OCI-LY1 (cell line): ENCODE measurements around the gene PASD1.

Experiments used
- H2AFZ ChIP-seq: fragments of 200-600 bp; sonication (generic), shearing (Covaris generic); 2 replicates; pipeline ENCODE4 v1.6.0; 2014; ENCODE audit warnings: antibody characterized with exemption, mild to moderate bottlenecking, low read length
- H3F3A ChIP-seq: fragments of 200-600 bp; sonication (generic), shearing (Covaris generic); 2 replicates; pipeline ENCODE4 v1.6.0; 2014; ENCODE audit warnings: mild to moderate bottlenecking, antibody characterized with exemption, low read length, moderate library complexity; ENCODE audit not compliant: insufficient read depth
- H3K27ac ChIP-seq: fragments of 200-600 bp; sonication (generic); 2 replicates; pipeline ENCODE4 v1.5.1; 2014; ENCODE audit warnings: low read length, mixed run types, mild to moderate bottlenecking, low read depth; ENCODE audit not compliant: poor library complexity, severe bottlenecking
- H3K27me3 ChIP-seq: fragments of 200-600 bp; sonication (generic); 2 replicates; pipeline ENCODE4 v1.6.0; 2014; ENCODE audit warnings: antibody characterized with exemption, mild to moderate bottlenecking, low read length, moderate library complexity; ENCODE audit not compliant: insufficient read depth
- H3K36me3 ChIP-seq: fragments of 200-600 bp; sonication (generic); 2 replicates; pipeline ENCODE4 v1.6.1; 2014; ENCODE audit warnings: mild to moderate bottlenecking, antibody characterized with exemption, low read length, moderate library complexity, mixed read lengths; ENCODE audit not compliant: insufficient read depth
- H3K4me1 ChIP-seq: fragments of 200-600 bp; sonication (generic); 2 replicates; pipeline ENCODE4 v1.5.1; 2014; ENCODE audit warnings: mild to moderate bottlenecking, low read length, moderate library complexity; ENCODE audit not compliant: insufficient read depth, severe bottlenecking
- H3K4me2 ChIP-seq: fragments of 200-600 bp; sonication (generic), shearing (Covaris generic); 2 replicates; pipeline ENCODE4 v1.6.1; 2014; ENCODE audit warnings: low read length
- H3K4me3 ChIP-seq: fragments of 200-600 bp; sonication (generic); 2 replicates; pipeline ENCODE4 v1.5.1; 2014; ENCODE audit warnings: low read length, low read depth, mild to moderate bottlenecking, mixed read lengths; ENCODE audit not compliant: poor library complexity, severe bottlenecking
- H3K79me2 ChIP-seq: fragments of 200-600 bp; shearing (Covaris generic); 2 replicates; pipeline ENCODE4 v1.6.1; 2016; ENCODE audit warnings: mixed run types, low read length, mixed read lengths; ENCODE audit not compliant: insufficient read depth
- H3K9ac ChIP-seq: fragments of 200-600 bp; sonication (generic), shearing (Covaris generic); 2 replicates; pipeline ENCODE4 v1.6.1; 2014; ENCODE audit warnings: mild to moderate bottlenecking, low read length, mixed read lengths
- H3K9me2 ChIP-seq: fragments of 200-600 bp; sonication (generic), shearing (Covaris generic); 2 replicates; pipeline ENCODE4 v1.6.1; 2014; ENCODE audit warnings: low read depth, mild to moderate bottlenecking, low read length, mixed read lengths
- H3K9me3 ChIP-seq: fragments of 200-600 bp; shearing (Covaris generic); 2 replicates; pipeline ENCODE4 v1.6.1; 2014; ENCODE audit warnings: low read length, mixed read lengths
- H4K20me1 ChIP-seq: fragments of 200-600 bp; sonication (generic), shearing (Covaris generic); 2 replicates; pipeline ENCODE4 v1.6.0; 2016; ENCODE audit warnings: mild to moderate bottlenecking, low read length; ENCODE audit not compliant: insufficient read depth
- EZH2 ChIP-seq: fragments of 200-600 bp; sonication (generic), shearing (Covaris generic); IDR thresholded peaks from 2 replicates; pipeline ENCODE4 v1.8.0; 2017; ENCODE audit warnings: borderline replicate concordance, mixed run types, mild to moderate bottlenecking, antibody characterized with exemption, low read length, moderate library complexity, mixed read lengths
- TF ChIP-seq, protein P1 (sequence below): fragments of 200-600 bp; sonication (generic), shearing (Covaris generic); IDR thresholded peaks from 2 replicates; pipeline ENCODE4 v1.5.1; 2017; ENCODE audit warnings: mild to moderate bottlenecking, antibody characterized with exemption, low read length, moderate library complexity, mixed read lengths

The PASD1 gene

GRCh38 chrX:151688695-151689094 is 125.2 kb downstream of the PASD1 start:
- no peak for TF ChIP-seq EZH2
- TF ChIP-seq, protein P1, sequence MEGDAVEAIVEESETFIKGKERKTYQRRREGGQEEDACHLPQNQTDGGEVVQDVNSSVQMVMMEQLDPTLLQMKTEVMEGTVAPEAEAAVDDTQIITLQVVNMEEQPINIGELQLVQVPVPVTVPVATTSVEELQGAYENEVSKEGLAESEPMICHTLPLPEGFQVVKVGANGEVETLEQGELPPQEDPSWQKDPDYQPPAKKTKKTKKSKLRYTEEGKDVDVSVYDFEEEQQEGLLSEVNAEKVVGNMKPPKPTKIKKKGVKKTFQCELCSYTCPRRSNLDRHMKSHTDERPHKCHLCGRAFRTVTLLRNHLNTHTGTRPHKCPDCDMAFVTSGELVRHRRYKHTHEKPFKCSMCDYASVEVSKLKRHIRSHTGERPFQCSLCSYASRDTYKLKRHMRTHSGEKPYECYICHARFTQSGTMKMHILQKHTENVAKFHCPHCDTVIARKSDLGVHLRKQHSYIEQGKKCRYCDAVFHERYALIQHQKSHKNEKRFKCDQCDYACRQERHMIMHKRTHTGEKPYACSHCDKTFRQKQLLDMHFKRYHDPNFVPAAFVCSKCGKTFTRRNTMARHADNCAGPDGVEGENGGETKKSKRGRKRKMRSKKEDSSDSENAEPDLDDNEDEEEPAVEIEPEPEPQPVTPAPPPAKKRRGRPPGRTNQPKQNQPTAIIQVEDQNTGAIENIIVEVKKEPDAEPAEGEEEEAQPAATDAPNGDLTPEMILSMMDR, result no peak
- no peak overlapping the region for H2AFZ ChIP-seq

GRCh38 chrX:151692825-151693224 is 129.3 kb downstream of the PASD1 start:
- Histone ChIP-seq H4K20me1 (no peaks in the 10 kb centered on the region), H3K27ac (no peak overlapping the region), H3K4me2 (no peak overlapping the region), H3K9me3 (no peaks in the 10 kb centered on the region), H2AFZ (no peak overlapping the region), H3K9me2 (no peaks in the 10 kb centered on the region), H3F3A (no peaks in the 10 kb centered on the region), H3K4me1 (no peaks in the 10 kb centered on the region), H3K36me3 (no peaks in the 10 kb centered on the region), H3K4me3 (no peak overlapping the region), H3K79me2 (no peaks in the 10 kb centered on the region), H3K27me3 (no peaks in the 10 kb centered on the region), H3K9ac (no peak overlapping the region)
- no peak for TF ChIP-seq EZH2
- TF ChIP-seq, protein P1, result no peak

More at GRCh38 chrX:151688695-151689094, 125.2 kb downstream of the PASD1 start:
- Histone ChIP-seq H3K9me2 (no peaks in the 10 kb centered on the region), H3K9ac (no peak overlapping the region), H4K20me1 (no peaks in the 10 kb centered on the region), H3K27me3 (no peaks in the 10 kb centered on the region), H3K9me3 (no peaks in the 10 kb centered on the region), H3K4me2 (no peak overlapping the region), H3K4me1 (no peaks in the 10 kb centered on the region), H3K27ac (no peak overlapping the region), H3K36me3 (no peaks in the 10 kb centered on the region), H3K79me2 (no peaks in the 10 kb centered on the region), H3K4me3 (no peak overlapping the region), H3F3A (no peaks in the 10 kb centered on the region)

GRCh38 chrX:151694121-151694520 is 130.6 kb downstream of the PASD1 start:
- H3K79me2 ChIP-seq, result no peaks in the 10 kb centered on the region
- H3K9me3 ChIP-seq, result no peaks in the 10 kb centered on the region
- H3K36me3 ChIP-seq, result no peaks in the 10 kb centered on the region
- H4K20me1 ChIP-seq, result no peaks in the 10 kb centered on the region
- no peak overlapping the region for H3K27ac ChIP-seq
- H2AFZ ChIP-seq, result no peak overlapping the region
- no peaks in the 10 kb centered on the region for H3K4me1 ChIP-seq
- H3F3A ChIP-seq, result no peaks in the 10 kb centered on the region
- H3K9me2 ChIP-seq, result no peaks in the 10 kb centered on the region
- H3K9ac ChIP-seq, result no peak overlapping the region
- no peak overlapping the region for H3K4me3 ChIP-seq
- no peak overlapping the region for H3K4me2 ChIP-seq
- no peaks in the 10 kb centered on the region for H3K27me3 ChIP-seq
- TF ChIP-seq EZH2, result no peak
